Transverse colon (tissue), 4 donors: ENCODE data around the gene ME3. TPM values are rescaled to one million over a fixed set of nuclear protein-coding genes. Genes with fewer than 3 reads are reported as not detected.

Experiments
- DNase-seq: peaks from one replicate; pipeline ENCODE4 v3.0.0-alpha.2; 2019
- H3K27ac ChIP-seq, 4 donors: fragments of 200-600 bp; sonication (generic); 2 replicates each; pipeline ENCODE4 v1.5.1; 2016 to 2018; ENCODE audit warnings: inconsistent platforms in 4 of 4
- H3K27me3 ChIP-seq: fragments of 200-600 bp; sonication (generic); 2 replicates; pipeline ENCODE4 v1.5.1; 2017; ENCODE audit warnings: inconsistent platforms
- H3K36me3 ChIP-seq, 4 donors: fragments of 200-600 bp; sonication (generic); 2 replicates each; pipeline ENCODE4 v1.5.1; 2017 to 2019; ENCODE audit warnings: inconsistent platforms in 4 of 4
- H3K4me1 ChIP-seq, 4 donors: fragments of 200-600 bp; sonication (generic); 2 replicates each; pipeline ENCODE4 v1.5.1; 2017 to 2020; ENCODE audit warnings: inconsistent platforms in 4 of 4
- H3K4me3 ChIP-seq, 4 donors: fragments of 200-600 bp; sonication (generic); 1 replicate in 1 of 4; 2 replicates in 3 of 4; pipeline versions ENCODE4 v1.5.1 to v1.6.1; 2017 to 2019; ENCODE audit warnings: inconsistent platforms in 4 of 4
- H3K9me3 ChIP-seq, 2 donors: fragments of 200-600 bp; sonication (generic); 2 replicates each; pipeline ENCODE4 v1.5.1; 2017 to 2019; ENCODE audit warnings: inconsistent platforms in 2 of 2
- CTCF ChIP-seq, 5 experiments: fragments of 200-600 bp in 3 of 5; fragments of 450-650 bp in 2 of 5; sonication (generic) in 3 of 5; IDR thresholded peaks; 1 replicate in 2 of 5; 2 replicates in 3 of 5; pipeline ENCODE4 v1.5.1; 2016 to 2017; ENCODE audit warnings: antibody characterized with exemption in 5 of 5, inconsistent platforms in 3 of 5, mild to moderate bottlenecking in 2 of 5, moderate library complexity in 1 of 5
- EP300 ChIP-seq: sonication (generic); formaldehyde crosslinking; IDR thresholded peaks from one replicate; pipeline ENCODE4 v1.6.1; 2017; ENCODE audit warnings: antibody characterized with exemption, low read depth
- POLR2A ChIP-seq: fragments of 450-650 bp; IDR thresholded peaks from one replicate; pipeline ENCODE4 v1.6.1; 2016; ENCODE audit warnings: antibody characterized with exemption, mild to moderate bottlenecking, moderate library complexity
- POLR2AphosphoS5 ChIP-seq, 3 donors: sonication (generic); formaldehyde crosslinking; IDR thresholded peaks; one replicate each; pipeline ENCODE4 v1.6.1; 2016; ENCODE audit warnings: antibody characterized with exemption in 3 of 3
- WGBS, 2 donors: methylation state at CpG; one replicate each; pipeline ENCODE4 v1.1.5; 2018; ENCODE audit warnings: low coverage in 1 of 2; 5-methylcytosine and 5-hydroxymethylcytosine counted together
- in situ Hi-C, 4 donors: fragments of 200-750 bp; cut with MboI; loops; one replicate each; pipeline versions ENCODE4 v1.15.0 to v1.15.1; 2017; ENCODE audit warnings: low sequenced_read_pairs in 3 of 4, low pct_ligation_motif_present in 1 of 4, low pct_unique_long_range_greater_than_20kb in 1 of 4
- intact Hi-C: fragments of 100-400 bp; cut with DNase I; formaldehyde crosslinking; loops from one replicate; pipeline ENCODE4 v1.15.1; 2023; ENCODE audit warnings: low total_unique reads
- total RNA-seq, 4 donors: library from RNA; depleted of rRNA; stranded (reverse); fragments of >200 nt; gene quantifications; one replicate each; pipeline ENCODE4 v1.1.0, GENCODE V29; 2016

The ME3 gene
- total RNA-seq, 4 donors from 2014 or later: 91.8 to 258 (median 116) TPM

GRCh38 chr11:86508604-86509587, 163.5 kb downstream of the ME3 start:
- in situ Hi-C loops: no loop called here
- H3K4me3 ChIP-seq: no peak overlapping the region
- H3K27me3 ChIP-seq: no peaks in the 10 kb centered on the region
- intact Hi-C loops: no loop called here
- TF ChIP-seq CTCF (IDR thresholded peaks at IDR 0.05): no peak
- no peak for TF ChIP-seq POLR2A
- TF ChIP-seq EP300: peak; percentile 24
- TF ChIP-seq POLR2AphosphoS5 (IDR thresholded peaks at IDR 0.05): peak in 2 of 3 donors; percentile 37 to 70
- H3K27ac ChIP-seq: peak overlapping the region; percentile 75 to 81 (median 78)
- no peak for DNase-seq
- no peaks in the 10 kb centered on the region for H3K9me3 ChIP-seq
- peaks cover 0 to 56% (median 34%) of the 10 kb centered on the region in 4 donors for H3K4me1 ChIP-seq
- no peaks in the 10 kb centered on the region for H3K36me3 ChIP-seq
- WGBS, 2 donors: 18 to 67% methylated on average over 2 to 6 of the region's 6 CpGs

GRCh38 chr11:86507249-86507845, 165.1 kb downstream of the ME3 start:
- intact Hi-C loops (no loop called here), in situ Hi-C loops (no loop called here)
- no peaks in the 10 kb centered on the region for H3K9me3 ChIP-seq
- no peak for DNase-seq
- H3K36me3 ChIP-seq: no peaks in the 10 kb centered on the region
- H3K27ac ChIP-seq: peak overlapping the region in 3 of 4 donors; percentile 52 to 81 (median 75)
- no peaks in the 10 kb centered on the region for H3K27me3 ChIP-seq
- 97 to 100% methylated on average over 1 to 4 of the region's 4 CpGs for WGBS, 2 donors
- H3K4me1 ChIP-seq: peaks cover 0 to 47% (median 33%) of the 10 kb centered on the region in 4 donors
- no peak overlapping the region for H3K4me3 ChIP-seq
- TF ChIP-seq POLR2A (no peak), CTCF (IDR thresholded peaks at IDR 0.05) (no peak), EP300 (no peak), POLR2AphosphoS5 (IDR thresholded peaks at IDR 0.05) (no peak)

- no peaks in the 10 kb centered on the region for H3K36me3 ChIP-seq
- H3K9me3 ChIP-seq: no peaks in the 10 kb centered on the region
- in situ Hi-C loops: no loop called here
- H3K4me3 ChIP-seq: no peak overlapping the region
- DNase-seq: no peak
- no peak overlapping the region for H3K27ac ChIP-seq
- H3K27me3 ChIP-seq: no peaks in the 10 kb centered on the region
- WGBS, 2 donors: 79 to 81% methylated on average over 3 of the region's 3 CpGs
- intact Hi-C loops: no loop called here
- peaks cover 0 to 35% (median 27%) of the 10 kb centered on the region in 4 donors for H3K4me1 ChIP-seq
- TF ChIP-seq POLR2A (no peak), EP300 (no peak), POLR2AphosphoS5 (IDR thresholded peaks at IDR 0.05) (no peak)
Measured at GRCh38 chr11:86506235-86506634, 166.2 kb downstream of the ME3 start.

- intact Hi-C loops: no loop called here
- Histone ChIP-seq H3K27me3 (no peaks in the 10 kb centered on the region), H3K27ac (no peak overlapping the region), H3K4me1 (peaks cover 0 to 19% (median 4%) of the 10 kb centered on the region in 4 donors), H3K9me3 (no peaks in the 10 kb centered on the region), H3K36me3 (no peaks in the 10 kb centered on the region), H3K4me3 (no peak overlapping the region)
- WGBS, 2 donors: 80 to 81% methylated on average over 1 to 4 of the region's 4 CpGs
- DNase-seq: no peak
- in situ Hi-C loops: no loop called here
- TF ChIP-seq POLR2A (no peak), CTCF (IDR thresholded peaks at IDR 0.05) (no peak), POLR2AphosphoS5 (IDR thresholded peaks at IDR 0.05) (no peak)
Measured at GRCh38 chr11:86503131-86503530, 169.3 kb downstream of the ME3 start.
